RWPE1 (cell line): ENCODE data around the gene SLC16A9.
"Not testable (repeated sequence)": the region's sequence is repeated elsewhere in the genome, so short reads cannot be mapped to it uniquely, and the experiment has no call there.

Source experiments
- CTCF ChIA-PET: fragments of 350-600 bp; sonication (Branson Sonifier 250); formaldehyde crosslinking; extraction: SDS; loops from one replicate; lab custom pipeline; 2021; lab: Yijun Ruan, JAX
- POLR2A ChIA-PET: fragments of 400-600 bp; formaldehyde crosslinking; extraction: SDS; loops from one replicate; lab custom pipeline; 2020; ENCODE audit warnings: antibody characterized with exemption; ENCODE audit not compliant: low non-redundant PET; lab: Yijun Ruan, JAX
- DNase-seq: peaks from one replicate; pipeline ENCODE4 v3.0.0; 2012; ENCODE audit warnings: low spot score
- H3K27ac ChIP-seq: fragments of 450-650 bp; 2 replicates; pipeline ENCODE4 v1.5.1; 2017
- CTCF ChIP-seq: fragments of 450-650 bp; conservative IDR thresholded peaks from 2 replicates; pipeline ENCODE4 v1.5.1; 2017; ENCODE audit warnings: low read depth, mild to moderate bottlenecking

The SLC16A9 gene

DNA sequence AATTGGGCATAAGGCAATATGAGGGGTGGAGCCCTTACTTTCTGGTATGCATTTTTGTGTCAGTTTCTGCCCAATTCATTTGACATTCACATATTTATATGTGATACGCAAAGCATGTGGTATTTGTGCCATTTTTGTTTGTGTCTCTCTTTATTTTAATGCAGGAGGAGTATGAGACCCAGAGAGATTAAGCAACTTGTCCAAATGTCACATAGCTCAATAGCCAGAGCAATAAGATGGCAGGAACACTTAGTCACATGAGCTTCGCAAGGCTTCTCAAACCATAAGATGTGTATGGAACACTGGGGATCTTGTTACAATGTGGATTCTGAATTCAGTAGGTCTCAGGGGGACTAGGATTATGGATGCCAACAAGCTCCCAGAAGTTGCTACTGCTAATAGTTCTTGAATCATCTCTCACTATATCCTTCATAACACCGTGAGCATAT lies 24.4 kb upstream of the SLC16A9 start:
- H3K27ac ChIP-seq, result no peak overlapping the region
- TF ChIP-seq CTCF, result no peak
- POLR2A ChIA-PET, result no interaction called here
- DNase-seq, result no peak
- CTCF ChIA-PET, result interaction anchor here (0.6 kb wide), 1 partner anchor 36 kb away, joined by 3 read pairs; no protein-coding TSS in a partner anchor

DNA sequence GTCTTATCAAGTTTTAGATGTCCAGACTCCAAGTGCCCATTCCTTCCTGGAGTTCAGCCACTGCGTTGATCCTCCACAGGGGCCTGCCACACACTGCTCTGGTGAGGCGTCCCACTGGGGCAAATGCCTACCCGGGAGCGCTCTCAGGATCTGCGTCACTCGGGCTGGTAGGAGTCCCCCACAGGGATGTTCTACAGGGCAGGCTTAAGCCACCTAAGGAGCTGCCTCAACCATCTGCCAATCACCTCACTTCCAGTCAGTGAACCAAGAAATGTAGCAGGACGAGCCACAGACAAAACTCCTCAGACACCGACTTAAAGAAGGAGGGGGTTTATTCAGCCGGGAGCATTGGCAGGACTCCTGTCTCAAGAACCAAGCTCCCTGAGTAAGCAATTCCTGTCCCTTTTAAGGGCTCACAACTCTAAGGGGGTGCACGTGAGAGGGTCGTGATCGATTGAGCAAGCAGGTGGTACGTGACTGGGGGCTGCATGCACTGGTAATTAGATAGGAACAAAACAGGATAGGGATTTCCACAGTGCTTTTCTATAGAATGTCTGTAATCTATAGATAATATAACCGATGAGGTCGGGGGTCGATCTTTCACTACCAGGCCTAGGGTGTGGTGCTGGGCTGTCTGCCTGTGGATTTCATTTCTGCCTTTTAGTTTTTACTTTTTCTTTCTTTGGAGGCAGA lies 23.8 kb upstream of the SLC16A9 start:
- DNase-seq, CTCF ChIA-PET, H3K27ac ChIP-seq, POLR2A ChIA-PET: not testable (repeated sequence)

DNA sequence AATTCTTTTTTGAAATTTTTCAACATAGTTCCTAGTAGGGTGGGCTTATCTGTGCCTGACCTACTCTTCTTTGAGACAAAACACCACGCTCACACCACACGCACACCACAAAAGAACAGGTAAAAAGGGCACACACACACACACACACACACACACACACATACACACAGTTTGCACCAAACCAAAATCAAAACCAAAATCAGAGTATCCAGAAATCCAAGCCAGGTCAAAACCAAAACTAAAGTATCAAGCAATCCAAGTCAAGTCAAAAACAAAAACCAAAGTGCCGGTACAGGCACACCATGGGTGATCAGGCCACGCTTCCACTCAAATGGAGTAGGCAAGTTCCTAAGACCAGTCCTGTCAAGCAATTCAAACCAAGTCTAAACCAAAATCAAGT lies 23.2 kb upstream of the SLC16A9 start:
- POLR2A ChIA-PET, CTCF ChIA-PET, H3K27ac ChIP-seq, DNase-seq: not testable (repeated sequence)

GRCh38 chr10:59729167-59729566 lies 19.5 kb upstream of the SLC16A9 start:
- POLR2A ChIA-PET, DNase-seq, H3K27ac ChIP-seq, CTCF ChIA-PET: not testable (repeated sequence)

- no peak for DNase-seq
- POLR2A ChIA-PET, result no interaction called here
- no peak overlapping the region for H3K27ac ChIP-seq
- CTCF ChIA-PET, result no interaction called here
- no peak for TF ChIP-seq CTCF
Measured at GRCh38 chr10:59724098-59724938, 14.7 kb upstream of the SLC16A9 start.

- POLR2A ChIA-PET, result no interaction called here
- no peak overlapping the region for H3K27ac ChIP-seq
- no peak for DNase-seq
- CTCF ChIA-PET, result interaction anchor here (0.6 kb wide), 1 partner anchor 8 kb away, joined by 4 read pairs; no protein-coding TSS in a partner anchor
- no peak for TF ChIP-seq CTCF
Measured at GRCh38 chr10:59720377-59720776, 10.7 kb upstream of the SLC16A9 start.

- no peak for DNase-seq
- ChIA-PET CTCF (interaction anchor here (0.8 kb wide), 1 partner anchor 1666 kb away, joined by 3 read pairs; no protein-coding TSS in a partner anchor), POLR2A (no interaction called here)
- H3K27ac ChIP-seq, result no peak overlapping the region
- no peak for TF ChIP-seq CTCF
Measured at GRCh38 chr10:59719374-59719773, 9.7 kb upstream of the SLC16A9 start.

GRCh38 chr10:59718257-59718656 lies 8.6 kb upstream of the SLC16A9 start:
- CTCF ChIA-PET, result no interaction called here
- H3K27ac ChIP-seq, result no peak overlapping the region
- no peak for DNase-seq
- POLR2A ChIA-PET, result no interaction called here
- TF ChIP-seq CTCF, result no peak
